Measurements from ENCODE around the gene RNASE2. TPM values are rescaled to one million over a fixed set of nuclear protein-coding genes. Genes with fewer than 3 reads are reported as not detected.
"Not testable (repeated sequence)": the region's sequence is repeated elsewhere in the genome, so short reads cannot be mapped to it uniquely, and the experiment has no call there.

Gene RNASE2
- total RNA-seq, 1 donor from 2014 or later: not detected

DNA sequence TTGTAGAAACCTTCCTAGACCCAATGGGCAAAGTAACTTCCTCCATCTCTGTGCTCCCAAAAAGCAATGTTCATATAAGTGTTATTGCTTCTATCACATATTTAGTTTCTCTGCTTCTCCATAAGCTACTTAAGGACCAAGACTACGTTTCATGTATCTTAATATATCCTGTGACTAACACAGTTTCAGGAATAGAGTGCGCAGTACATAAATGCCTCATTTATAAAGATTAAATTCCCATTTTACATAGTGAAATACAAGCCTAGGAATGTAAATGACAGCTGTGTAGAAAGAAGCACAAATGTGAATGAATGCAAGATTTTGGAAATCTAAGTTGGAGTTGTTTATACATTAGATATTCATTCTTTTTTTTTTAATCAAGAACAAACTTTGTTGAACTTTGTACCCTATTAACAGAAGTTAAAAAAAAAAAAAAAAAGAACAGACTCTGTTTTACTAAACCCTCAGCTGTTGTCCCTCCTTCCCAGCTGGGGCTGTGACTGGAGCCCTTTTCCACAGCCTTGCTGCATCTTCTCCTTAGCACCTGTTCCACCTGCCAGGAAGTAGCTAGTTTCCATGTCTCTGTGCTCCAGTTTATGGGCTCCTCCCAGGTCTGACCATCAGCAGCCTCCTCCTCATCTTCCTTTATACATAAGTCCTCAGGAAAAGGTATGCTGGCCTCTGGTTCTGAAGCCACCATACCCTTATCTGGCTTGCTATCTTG is 27.5 kb downstream of the RNASE2 start:
- no peak for DNase-seq (ENCODE audit: low read depth)

DNA sequence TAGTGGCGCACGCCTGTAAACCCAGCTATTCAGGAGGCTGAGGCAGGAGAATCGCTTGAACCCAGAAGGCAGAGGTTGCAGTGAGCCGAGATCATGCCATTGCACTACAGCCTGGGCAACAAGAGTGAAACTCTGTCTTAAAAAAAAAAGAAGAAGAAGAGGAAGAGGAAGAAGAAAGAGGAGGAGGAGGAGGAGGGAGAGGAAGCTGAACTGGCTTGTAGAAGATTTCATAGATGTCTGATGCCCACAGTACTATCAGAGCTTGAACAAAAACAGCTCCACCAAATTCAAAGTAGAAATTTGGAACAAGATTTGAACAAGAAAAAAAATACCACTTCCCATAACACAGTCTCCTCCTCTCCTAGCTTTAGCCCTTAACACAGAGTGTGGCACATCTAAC is 30.4 kb downstream of the RNASE2 start:
- DNase-seq (ENCODE audit: low read depth): not testable (repeated sequence)

DNA sequence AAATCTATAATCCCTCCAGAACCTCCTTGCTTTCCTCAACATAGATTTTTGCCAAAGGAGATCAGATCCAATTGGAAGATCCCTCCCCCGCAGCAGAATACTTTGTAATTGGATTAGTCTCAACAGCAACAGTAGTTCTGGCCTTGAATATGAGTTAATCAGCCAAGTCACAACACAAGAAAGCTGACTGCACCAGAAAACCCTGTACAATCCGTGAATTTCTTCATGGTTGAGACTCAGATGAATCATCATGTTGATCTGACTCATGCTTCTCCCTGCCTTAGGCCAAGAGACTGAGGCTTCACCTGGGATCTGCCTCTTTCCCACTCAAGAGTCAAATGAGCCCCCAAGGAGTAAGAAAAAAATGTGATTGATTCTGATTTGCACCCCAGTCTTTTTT is 31.5 kb downstream of the RNASE2 start:
- DNase-seq (ENCODE audit: low read depth): peak; percentile 99

DNA sequence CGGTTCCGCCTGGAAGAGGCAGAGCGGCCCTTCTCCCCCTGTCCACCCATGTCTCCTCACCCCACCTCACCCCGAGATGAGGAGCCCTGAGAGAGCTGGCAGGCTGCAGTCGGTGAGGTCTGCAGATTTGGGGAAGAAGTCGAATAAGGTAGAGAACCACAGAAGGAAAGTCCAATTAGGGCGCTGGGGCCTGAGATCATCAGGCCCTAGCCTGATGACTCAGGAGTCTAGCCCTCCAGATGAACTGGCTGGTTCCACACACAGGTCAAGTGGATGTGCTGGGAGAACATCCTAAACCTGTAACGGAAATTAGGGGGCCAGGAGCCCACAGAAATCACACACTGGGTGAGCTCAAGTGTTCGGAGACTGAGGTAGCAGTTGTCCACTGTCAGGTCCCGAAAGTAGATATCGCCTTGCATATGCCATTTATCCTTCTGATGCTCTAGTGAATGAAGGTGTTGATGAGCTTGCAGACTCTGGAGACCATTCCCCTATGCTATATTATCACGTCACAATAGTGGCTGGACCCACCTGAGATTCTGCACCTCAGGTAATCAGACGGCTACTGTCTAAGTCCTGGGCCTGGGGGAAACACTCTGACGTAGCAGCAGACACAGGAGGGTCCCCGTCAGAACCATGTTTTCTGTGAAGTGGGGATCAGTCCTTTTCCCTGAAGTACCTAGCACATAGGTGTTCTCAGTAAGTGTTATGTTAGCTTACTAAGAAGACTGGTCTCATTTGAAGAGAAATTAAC is 33.6 kb downstream of the RNASE2 start:
- no peak for DNase-seq (ENCODE audit: low read depth)

DNA sequence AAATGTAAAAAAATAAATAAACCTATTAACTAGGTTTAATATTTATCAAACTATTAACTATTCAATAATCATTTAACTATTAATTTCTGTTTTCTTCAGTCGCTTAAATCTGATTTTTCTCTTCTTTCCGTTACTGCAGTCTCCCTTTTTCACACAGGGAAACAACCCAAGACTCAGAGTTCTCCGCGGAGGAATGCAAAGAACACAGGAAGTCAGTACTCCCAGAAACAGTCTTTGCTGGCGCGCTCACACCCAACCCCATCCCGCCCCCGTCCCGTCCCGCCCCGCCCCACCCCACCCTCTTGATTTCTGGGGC is 34.1 kb downstream of the RNASE2 start:
- no peak for DNase-seq (ENCODE audit: low read depth)

DNA sequence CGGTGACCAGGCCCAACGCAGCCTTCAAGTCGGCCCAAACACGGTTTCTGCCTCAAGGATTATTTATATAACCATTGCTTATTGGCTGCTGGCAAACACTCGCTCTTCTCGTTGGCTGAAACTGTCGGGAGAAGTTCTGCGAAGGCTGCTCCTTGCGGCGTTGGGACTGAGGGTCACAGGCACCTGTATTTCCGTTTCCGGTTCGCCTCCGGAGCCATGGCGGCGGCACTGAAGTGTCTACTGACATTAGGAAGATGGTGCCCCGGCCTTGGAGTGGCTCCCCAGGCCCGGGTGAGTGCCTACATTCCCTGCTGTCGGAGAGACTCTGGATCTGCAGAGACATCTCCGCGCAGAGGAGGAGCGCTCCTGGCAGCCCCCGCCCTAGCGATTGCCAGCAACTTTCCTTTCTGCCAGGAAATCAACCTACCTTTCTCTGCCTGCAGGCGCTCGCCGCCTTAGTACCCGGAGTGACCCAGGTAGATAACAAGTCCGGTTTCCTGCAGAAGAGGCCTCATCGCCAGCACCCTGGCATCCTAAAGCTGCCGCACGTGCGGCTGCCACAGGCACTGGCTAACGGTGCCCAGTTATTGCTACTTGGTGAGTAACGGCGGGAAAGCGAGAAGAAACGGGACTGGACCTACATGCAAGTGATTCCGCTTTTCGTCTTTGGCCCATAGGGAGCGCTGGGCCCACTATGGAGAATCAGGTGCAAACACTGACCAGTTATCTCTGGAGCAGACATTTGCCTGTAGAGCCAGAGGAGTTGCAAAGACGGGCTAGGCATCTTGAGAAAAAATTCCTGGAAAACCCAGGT is 34.7 kb downstream of the RNASE2 start, which contains the start of gene METTL17:
METTL17 (plus strand) TSS at position 194 of the 814 bp plus-strand sequence; CDS start at position 217, 23 bp downstream.
- peak; percentile 97 for DNase-seq (ENCODE audit: low read depth)

DNA sequence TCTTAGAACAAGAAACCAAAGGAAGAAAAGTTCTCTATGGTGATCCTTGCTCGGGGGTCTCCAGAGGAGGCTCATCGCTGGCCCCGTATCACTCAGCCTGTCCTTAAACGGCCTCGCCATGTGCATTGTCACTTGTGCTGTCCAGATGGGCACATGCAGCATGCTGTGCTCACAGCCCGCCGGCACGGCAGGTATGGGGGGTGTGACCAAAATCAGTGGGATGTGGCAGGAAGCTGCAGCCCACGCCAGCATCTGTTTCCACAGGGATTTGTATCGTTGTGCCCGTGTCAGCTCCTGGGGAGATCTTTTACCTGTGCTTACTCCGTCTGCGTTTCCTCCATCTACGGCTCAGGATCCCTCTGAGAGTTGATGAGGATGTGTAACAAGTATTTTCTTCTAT is 41.2 kb downstream of the RNASE2 start:
- no peak for DNase-seq (ENCODE audit: low read depth)

DNA sequence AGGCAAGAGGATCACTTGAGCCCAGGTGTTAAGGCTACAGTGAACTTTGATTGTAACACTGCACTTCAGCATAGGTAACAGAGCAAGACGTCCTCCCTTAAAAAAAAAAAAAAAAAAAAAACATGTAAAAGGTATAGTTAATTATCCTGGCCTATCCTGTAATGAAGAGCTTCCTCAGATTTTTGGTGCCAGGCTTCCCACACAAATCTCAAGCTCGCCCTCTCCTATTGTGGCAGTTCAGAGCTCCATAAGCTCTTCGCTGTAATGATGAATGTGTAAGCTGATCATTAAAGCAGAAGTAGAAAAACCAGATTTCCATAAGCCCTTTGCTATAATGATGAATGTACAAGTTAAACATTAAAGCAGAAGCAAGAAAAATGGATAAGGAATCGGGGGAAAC is 41.8 kb downstream of the RNASE2 start:
- no peak for DNase-seq (ENCODE audit: low read depth)

DNA sequence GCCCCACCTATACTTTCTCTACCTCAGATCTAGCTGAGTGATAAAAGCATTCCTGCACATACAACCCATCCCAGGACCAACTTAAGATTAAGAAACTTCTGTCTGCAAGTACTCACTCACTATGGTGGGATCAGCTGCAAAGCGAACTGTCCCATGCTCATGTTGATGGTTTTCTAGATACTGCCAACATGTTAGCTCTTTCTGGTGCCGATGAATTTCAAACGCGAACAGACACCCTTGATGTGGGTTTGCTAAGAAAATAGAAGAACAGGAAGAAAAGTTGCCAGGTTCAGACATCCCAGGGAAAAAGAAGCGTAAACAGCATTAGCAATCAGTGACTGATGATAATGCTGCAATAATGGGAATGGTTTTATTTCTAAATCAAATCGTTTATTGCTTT is 42.3 kb downstream of the RNASE2 start:
- DNase-seq (ENCODE audit: low read depth): no peak

DNA sequence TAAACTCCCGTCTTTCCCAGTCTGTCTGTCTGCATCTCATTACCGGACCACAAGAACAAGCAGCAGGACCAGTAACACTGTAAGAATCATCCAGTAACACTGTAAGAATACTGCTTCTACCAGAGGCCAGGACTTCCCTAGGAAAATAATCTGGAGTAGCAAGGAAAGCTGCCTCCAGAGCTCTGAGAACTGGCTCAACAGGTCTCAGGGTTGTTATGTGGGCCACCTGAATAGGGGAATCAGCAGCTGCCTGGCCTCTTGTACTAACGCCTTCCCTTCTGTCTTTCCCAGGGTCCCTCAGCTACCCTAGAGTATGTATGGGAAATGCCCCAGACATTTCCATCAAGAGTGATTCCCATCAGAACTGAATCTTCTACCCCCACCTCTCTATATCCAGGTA is 42.9 kb downstream of the RNASE2 start:
- DNase-seq (ENCODE audit: low read depth): no peak

DNA sequence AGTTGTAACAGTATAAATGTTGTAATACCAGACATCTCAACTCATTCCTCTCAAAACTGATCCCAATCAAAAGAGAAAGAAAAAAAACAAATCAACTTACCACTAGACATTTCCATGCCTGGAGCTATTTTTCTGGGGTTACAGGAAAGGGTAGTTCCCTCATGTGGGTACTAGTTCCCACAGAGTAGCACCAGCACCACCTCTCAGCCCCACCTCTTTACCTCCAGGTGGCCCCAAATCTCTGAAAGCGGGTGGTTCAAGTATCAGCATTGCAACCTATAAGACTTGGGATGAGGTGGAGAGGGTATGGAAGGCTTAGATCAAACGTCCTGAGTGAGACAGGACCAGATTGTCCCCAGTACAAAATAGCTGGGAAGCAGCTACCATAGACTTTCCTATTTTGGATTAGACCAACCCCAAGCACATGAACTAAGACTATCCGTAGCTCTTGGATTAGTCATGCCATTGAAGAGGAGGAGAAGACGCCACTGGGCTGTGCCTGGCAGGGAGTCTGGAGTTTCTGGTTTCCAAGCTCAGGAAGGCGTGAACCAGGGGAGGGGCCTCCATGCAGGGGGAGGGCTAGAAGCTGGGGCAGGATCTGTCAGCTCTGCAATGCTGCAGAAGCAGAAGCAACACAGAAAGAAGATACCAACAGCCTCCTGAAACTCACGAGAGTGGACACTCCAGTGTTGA is 43.5 kb downstream of the RNASE2 start, which contains the start of gene SLC39A2:
SLC39A2 (plus strand) TSS at position 620 of the 693 bp plus-strand sequence. CDS start 154 bp downstream, outside the sequence.
- DNase-seq (ENCODE audit: low read depth): peak; percentile 41

DNA sequence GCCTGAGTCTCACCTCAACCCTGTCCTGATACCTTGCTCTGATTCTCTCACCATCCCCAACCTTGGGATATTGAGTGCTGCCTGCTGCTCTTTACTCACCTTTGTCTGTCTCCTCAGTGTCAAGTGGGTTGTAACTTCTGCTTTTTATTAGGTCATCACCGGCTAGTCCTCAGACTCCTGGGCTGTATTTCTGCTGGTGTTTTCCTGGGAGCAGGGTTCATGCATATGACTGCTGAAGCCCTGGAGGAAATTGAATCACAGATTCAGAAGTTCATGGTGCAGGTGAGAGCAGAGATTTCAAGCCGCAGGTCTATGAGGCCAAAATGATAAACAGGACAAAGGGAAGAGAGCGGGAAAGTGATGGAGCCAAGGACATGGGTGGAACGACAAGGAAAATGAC is 44.3 kb downstream of the RNASE2 start:
- DNase-seq (ENCODE audit: low read depth): no peak

DNA sequence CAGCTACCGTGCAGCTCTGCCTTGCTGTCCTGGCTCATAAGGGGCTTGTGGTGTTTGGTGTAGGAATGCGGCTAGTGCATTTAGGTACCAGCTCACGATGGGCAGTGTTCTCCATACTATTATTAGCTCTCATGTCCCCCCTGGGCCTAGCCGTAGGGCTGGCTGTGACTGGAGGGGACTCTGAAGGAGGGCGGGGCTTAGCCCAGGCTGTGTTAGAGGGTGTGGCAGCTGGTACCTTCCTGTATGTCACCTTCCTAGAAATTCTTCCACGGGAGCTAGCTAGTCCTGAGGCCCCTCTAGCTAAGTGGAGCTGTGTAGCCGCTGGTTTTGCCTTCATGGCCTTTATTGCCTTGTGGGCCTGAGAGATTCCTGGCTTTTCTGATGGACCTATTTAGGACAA is 45.9 kb downstream of the RNASE2 start:
- DNase-seq (ENCODE audit: low read depth): no peak

DNA sequence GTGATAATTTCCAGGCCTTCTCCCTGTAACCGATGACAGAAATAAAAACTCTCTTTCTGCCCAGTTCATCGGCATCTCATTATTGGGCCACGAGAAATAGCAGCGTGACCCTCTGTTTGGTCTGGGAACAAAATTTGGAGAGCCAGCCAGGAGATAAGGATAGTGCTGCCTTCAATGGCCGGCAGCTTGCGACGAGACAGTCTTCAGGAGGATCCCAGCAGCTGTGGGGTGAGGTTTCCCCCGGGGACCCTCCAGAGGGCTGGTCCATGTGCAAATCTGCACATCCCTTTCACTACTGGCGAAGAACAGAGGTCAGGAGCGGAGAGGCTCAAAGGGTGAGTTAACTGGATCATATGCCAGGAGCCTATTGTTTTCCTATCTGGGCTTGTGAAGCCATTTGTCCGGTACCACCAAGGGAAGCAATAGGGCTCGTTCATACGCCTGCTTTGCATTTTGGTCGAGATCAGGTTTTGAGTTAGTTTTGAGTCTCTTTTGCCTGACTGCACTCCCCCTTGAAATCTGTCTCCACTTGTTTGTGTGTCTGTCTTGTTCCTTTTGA is 48.6 kb downstream of the RNASE2 start:
- no peak for DNase-seq (ENCODE audit: low read depth)

Other genes starting within 250 kb of the RNASE2 start
- gene EDDM3A, start 209.6 kb upstream of the RNASE2 start, total RNA-seq: not detected in 2 replicates
- not detected in 2 replicates for gene EDDM3B, start 187.1 kb upstream of the RNASE2 start, total RNA-seq
- not detected in 2 replicates for gene RNASE6, start 174.2 kb upstream of the RNASE2 start, total RNA-seq
- gene RNASE1, start 152.6 kb upstream of the RNASE2 start, total RNA-seq: 0.52 TPM in 1 of 2 replicates, not detected in the other
- not detected in 2 replicates for gene RNASE3, start 64.1 kb upstream of the RNASE2 start, total RNA-seq
- 44.0 and 56.3 TPM in 2 replicates for gene METTL17, start 34.5 kb downstream of the RNASE2 start, total RNA-seq
- gene SLC39A2, start 43.8 kb downstream of the RNASE2 start, total RNA-seq: not detected in 2 replicates
- gene NDRG2, start 69.6 kb downstream of the RNASE2 start, total RNA-seq: 0.35 and 4.6 TPM in 2 replicates
- not detected in 2 replicates for gene TPPP2, start 74.7 kb downstream of the RNASE2 start, total RNA-seq
- not detected in 2 replicates for gene RNASE13, start 79.3 kb downstream of the RNASE2 start, total RNA-seq
- not detected in 2 replicates for gene RNASE7, start 86.9 kb downstream of the RNASE2 start, total RNA-seq
- not detected in 2 replicates for gene RNASE8, start 102.3 kb downstream of the RNASE2 start, total RNA-seq
- gene ARHGEF40, start 114.8 kb downstream of the RNASE2 start, total RNA-seq: 42.0 and 64.4 TPM in 2 replicates
- 6.6 and 14.9 TPM in 2 replicates for gene ZNF219, start 143.2 kb downstream of the RNASE2 start, total RNA-seq
- 0.10 and 0.35 TPM in 2 replicates for gene TMEM253, start 145.6 kb downstream of the RNASE2 start, total RNA-seq
- not detected in 2 replicates for gene OR5AU1, start 200.6 kb downstream of the RNASE2 start, total RNA-seq